Stimulated activated CD8-positive, alpha-beta memory T cell treated with anti-CD3 and anti-CD28 coated beads, Interleukin-12 subunit alpha, Interleukin-12 subunit beta, amount 100 ng/mL, for 24 hours (primary cell): Measurements from ENCODE around the gene C17orf75.
A peak's percentile ranks its signal among the peaks of the same experiment; 100 is the strongest.
"Not testable (repeated sequence)": the region's sequence is repeated elsewhere in the genome, so short reads cannot be mapped to it uniquely, and the experiment has no call there.

Source experiments
- DNase-seq: peaks from one replicate; pipeline ENCODE4 v3.0.0-alpha.2; 2020; ENCODE audit errors: extremely low read depth

C17orf75 gene

DNA sequence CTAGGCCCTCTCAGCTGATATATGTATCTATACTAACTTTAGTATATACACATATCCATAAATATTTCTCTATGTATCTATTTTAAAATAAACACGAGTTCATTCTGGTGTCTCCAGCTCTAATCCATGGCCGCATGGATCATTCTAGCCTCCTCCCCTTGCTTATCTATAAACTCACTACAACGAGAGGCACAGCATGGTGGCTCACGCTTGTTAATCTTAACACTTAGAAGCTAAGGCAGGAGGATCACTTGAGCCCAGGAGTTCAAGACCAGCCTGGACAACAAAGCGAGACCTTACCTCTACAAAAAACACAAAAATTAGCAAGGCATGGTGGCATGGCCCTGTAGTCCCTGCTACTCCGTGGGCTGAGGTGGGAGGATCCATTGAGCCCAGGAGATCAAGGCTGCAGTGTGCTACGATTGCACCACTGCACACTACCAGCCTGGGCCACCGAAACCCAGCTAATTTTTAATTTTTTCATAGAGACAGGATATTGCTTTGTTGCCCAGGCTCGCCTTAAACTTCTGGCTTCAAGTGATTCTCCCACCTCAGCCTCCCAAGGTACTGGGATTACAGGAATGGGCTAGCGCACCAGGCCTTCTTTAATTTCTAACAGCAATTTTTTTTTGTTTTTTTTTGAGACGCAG is 4.1 kb upstream of the C17orf75 start:
- DNase-seq = no peak

DNA sequence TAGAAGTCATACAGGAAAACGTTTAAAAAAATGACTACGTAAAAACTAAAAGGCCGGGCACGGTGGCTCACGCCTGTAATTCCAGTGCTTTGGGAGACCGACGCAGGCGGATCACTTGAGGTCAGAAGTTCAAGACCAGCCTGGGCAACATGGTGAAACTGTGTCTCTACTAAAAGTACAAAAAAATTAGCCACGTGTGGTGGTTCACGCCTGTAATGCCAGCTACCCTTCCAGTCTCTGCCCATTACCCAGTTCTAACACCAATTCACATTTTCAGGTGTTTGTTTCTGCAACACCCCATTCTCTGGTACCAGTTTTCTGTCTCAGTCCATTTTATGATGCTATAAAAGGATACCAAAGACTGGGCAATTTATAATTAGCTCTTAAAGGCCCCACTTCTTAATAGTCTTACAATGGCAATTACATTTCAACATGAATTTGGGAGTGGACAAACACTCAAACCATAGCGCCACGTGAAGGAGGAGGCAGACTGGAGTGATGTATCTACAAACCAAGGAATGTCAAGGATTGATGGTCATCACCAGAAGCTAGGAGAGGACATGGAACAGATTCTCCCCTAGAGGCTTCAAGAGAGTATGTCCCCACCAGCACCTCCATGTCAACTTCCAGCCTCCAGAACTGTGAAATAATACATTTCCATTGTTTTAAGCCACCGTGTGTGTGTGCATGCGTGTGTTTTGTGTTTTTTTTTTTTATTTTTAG is 791 bp upstream of the C17orf75 start:
- DNase-seq = no peak

DNA sequence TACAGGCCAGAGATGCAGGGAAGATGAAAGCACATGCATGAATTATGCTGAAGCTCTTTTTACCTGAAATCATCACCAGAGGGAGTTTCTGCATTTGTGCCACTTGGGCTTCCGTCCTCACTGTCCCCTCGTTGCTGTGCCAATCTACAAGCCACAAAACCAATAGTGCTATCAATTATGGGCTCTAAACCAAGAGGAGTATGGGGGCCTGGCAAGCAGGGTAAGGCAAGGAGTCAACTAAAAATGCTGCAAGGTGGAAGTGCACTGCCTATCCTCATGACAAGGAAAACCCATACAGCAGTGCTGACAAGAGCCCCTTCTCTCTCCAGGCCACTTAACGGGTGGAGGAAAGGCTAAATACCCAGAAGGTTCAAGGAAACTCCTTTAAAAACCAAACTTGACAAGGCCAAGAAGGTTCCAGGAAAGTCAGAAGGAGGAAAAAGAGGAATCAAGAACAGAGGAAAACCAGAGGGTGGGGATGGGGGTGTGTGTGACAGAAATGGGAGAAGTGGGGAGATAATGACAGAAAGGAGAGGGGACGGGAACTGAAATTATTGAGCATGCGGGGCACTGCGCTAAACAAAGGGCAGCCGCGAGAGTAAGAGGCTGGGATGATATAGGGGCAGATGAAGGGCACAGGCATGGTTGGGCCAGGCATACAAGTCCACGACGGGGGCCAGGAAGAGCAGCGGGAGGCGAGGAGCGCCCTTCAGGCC is 674 bp downstream of the C17orf75 start:
- no peak for DNase-seq

DNA sequence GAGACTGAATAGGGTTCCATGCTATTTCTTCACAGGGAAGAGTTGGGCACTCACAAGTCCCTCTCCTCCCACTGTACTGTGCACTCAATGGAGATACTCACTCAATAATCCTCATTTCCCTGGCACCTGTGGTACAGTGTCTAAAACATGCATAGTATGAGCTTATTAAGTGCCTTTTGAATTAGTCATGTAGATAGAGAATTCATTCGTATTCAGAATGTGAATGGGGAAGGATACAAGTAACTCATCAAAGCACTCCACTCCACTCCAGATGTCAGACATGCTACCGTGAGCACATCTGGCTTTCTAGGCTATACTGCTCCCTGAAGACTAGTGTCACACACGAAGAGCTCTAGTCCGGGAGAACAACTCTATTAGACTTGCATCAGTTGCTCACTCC is 6.3 kb downstream of the C17orf75 start:
- no peak for DNase-seq

DNA sequence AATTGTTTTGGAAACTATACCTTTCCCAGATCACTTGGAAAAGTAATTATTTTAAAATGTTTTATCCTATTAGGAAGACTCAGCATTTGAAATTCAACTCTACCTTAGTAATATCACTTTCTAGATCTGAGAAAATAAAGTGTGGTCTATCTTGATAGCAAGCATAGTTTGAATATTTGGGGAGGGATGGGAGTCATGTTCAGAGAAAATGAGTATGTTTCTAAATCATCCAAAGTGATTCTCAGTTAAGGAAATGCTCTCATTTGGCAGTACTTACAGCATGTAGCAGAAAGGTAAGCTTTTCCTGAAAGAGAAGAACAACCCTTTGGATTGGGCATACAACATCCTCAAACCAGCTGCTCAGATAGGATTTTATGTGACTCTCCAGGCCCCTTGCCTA is 6.9 kb downstream of the C17orf75 start:
- no peak for DNase-seq

DNA sequence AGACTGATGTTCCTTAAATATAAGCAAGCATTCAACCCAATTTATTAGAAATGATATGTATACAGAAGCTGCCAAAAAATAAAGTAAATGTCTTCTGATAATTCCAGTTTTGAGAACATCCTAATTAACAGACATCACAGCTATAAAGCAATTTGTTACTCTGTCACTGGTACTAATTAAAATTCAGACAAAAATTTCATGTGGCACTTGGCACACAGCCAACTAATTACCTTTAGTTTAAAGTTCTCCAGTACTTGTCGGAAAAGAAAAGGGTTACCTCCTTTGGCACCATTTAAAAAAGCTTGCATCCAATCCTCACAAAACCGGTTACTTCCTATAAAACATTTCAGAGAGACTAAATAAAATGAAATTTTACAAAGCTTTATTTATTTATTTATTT is 8.8 kb downstream of the C17orf75 start:
- DNase-seq = no peak

DNA sequence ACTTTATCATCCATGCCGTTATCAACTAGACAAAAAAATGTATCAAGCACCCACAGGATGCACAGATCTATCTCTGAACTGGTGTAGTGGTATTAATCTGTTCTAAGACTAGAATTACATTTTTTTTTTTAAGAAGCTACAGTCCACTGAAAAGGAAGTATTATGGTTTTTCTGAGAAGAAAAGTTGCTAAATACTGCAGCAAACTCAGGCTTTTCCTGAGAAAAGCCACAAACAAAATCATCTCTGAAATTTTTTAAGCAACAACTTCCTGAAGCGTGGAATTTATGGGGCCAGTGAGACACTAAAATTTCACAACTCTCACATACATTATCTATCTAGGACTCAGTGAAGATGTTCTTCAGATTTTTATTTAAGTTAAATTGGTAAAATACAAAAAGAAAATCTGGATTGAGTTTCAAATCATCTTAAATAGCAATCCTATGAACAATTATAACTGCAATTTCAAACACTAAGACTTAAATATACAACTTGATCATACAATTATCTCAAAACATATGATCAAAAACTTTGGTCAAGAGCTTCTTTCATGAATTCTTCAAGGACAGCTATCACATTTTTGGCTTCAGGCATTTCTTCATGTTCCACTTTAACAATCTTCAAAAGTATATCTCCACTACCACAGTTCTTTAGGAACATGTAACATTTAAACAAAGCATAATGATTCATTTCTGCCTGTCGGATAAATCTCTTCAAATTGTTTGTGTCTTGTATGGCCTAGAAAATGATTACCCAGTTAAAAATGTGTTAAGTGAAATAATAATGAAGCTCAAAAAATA is 10.5 kb downstream of the C17orf75 start:
- no peak for DNase-seq

DNA sequence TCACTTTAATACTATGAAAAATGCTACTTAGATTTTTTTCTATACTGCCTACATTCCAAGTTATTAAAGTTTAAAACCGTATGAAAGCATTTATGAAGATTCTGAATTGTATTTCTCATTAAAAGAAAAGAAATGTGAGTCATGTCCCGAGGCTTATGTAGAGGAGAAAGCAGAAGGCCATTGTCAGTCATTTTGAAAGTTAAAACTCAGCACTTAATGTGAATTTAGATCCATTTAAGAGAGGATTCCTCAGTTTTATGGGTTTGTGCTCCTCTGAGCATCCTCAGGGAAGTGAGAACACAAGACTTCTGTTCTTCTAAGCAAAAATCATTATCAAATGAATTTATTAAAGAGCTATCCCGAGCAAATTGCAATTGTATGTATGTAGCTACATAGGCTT is 11.8 kb downstream of the C17orf75 start:
- no peak for DNase-seq

DNA sequence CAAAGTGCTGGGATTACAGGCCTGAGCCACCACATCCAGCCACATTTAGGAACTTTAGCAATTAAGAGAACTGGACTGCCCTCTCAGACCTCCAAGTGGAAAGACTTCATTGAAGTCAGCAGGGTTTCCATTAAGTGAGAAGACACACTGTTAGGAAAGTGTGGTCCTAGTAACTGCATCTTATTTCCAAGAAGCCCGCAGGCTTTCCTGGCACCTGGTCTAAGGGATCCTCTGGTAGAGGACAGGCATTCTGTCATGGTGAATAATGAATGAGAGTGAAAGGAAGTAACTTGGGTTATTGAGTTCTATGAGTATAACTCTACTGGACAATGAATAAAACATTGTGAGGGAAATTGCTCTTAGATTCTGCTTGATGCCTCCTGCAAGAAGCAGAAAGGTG is 14.1 kb downstream of the C17orf75 start:
- no peak for DNase-seq

DNA sequence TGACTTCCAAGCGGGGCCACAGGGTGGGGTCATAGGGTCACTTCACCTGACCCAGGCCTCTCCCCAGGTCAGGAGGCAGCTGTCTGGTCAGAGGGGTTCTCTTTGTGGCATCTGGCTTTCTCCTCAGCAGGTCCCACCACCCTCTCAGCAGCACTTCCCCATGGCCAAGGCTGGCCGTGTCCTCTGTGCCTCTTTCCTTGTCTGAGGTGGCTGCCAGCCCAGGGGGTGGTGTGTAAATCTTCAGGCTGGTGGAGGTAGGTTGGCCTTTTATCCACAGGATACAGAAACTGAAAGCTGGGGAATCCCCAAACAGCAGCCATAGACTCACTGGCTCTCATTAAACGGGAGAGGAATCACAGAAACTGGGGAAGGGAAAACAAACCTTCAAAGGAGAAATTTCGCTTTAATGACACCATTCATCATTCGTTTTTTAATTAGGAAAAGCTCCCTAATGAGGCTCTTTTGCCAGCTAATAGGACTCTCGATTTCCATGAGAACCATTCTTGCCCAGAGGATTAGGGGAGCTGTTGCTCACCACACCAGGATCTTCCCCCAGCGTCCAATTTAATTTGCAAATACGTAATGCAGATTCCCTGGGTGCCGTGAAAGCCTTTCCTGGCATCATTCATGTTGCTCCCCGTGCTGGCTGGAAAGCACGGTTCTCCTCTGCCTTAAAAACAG is 18.0 kb downstream of the C17orf75 start:
- no peak for DNase-seq

DNA sequence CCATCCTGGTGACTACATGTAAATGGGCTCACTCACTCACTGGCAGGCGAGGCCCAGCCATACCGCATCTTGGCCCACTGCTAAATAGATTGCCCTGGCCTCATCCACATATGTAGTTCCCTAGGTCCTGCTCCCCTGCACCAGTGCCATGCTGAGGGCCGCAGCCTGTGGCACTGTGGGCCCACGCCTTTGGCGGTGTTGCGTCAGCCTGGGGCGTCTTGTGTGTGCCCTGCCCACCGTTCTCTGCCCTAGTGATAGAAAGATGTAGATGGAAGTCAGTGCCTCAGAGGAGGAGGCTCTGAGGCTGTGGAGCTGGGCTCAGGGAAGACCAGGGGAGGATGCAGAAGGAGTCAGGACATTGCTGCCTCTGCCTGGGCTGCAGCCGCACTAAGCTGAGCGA is 18.9 kb downstream of the C17orf75 start:
- no peak for DNase-seq

DNA sequence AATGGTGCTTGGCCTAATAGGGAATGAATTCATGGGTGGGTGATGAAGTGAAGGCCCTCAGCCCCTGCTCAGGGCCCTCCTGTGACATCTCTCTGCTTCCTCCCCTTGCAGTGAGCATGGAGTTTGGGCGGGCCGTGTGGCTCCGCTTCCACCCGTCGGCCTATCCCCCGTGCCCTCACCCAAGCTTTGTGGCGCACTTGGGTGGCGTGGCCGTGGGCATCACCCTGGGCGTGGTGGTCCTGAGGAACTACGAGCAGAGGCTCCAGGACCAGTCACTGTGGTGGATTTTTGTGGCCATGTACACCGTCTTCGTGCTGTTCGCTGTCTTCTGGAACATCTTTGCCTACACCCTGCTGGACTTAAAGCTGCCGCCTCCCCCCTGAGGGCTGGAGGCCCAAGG is 21.1 kb downstream of the C17orf75 start:
- no peak for DNase-seq

DNA sequence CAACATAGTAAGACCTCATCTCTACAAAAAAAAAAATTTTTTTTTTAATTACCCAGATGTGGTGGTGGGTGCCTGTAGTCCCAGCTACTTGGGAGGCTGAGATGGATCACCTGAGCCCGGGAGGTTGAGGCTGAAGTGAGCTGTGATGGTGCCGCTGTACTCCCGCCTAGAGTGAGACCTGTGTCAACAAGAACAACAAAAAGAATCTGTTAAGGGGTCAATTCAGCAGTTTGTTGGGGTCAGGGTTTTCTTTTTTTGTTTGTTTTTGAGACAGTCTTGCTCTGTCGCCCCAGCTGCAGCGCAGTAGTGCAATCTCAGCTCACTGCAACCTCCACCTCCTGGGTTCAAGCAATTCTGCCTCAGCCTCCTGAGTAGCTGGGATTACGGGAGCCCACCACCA is 21.9 kb downstream of the C17orf75 start:
- DNase-seq = not testable (repeated sequence)

DNA sequence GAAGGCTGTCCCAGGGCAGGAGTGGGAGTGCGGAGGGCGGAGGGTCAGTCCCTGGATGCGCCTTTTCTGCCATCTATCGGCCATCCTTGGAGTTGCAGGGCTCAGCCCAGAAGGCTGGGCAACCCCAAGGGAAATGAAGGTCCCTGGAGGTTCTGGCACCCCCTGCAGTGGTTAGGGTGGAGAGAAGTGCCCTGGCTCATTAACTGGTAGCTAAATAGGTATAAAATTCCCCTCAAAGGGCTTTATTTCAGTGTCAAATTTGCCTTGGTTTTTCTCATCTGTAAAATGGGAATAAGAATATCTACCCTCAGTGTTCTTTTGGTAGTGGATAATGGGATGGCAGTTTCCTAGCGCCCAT is 22.4 kb downstream of the C17orf75 start:
- peak; percentile 36 for DNase-seq

DNA sequence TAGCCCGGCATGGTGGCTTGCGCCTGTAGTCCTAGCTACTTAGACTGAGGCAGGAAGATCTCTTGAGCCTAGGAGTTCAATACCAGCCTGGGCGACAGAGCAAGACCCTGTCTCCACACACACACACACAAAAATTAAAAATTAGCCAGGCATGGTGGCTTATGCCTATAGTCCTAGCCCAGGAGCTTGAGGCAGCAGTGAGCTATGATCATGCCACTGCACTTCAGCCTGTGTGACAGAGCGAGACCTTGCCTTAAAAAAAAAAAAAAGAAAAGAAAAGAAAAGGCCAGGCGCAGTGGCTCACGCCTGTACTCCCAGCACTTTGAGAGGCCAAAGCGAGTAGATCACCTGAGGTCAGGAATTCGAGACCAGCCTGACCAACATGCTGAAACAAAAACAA is 23.9 kb downstream of the C17orf75 start:
- DNase-seq = no peak

DNA sequence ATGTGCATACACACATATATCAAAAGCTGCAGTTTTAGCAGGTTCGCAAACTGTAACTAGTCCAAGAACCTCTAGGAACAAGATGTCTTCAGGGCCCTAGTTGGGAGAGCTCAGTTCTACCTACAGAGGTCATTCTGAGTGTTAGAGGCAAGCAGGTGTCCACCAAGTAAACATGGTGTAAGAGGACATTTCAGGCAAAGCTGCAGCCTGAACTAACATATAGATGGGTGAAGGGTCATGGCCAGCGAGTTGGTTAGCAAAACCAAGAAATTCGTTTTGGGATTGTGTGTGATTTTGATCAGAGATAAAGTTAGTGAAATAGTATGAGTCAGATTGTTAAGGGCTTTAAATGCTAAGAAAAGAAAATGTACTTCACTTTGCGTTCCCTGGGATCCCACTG is 24.6 kb downstream of the C17orf75 start:
- no peak for DNase-seq

DNA sequence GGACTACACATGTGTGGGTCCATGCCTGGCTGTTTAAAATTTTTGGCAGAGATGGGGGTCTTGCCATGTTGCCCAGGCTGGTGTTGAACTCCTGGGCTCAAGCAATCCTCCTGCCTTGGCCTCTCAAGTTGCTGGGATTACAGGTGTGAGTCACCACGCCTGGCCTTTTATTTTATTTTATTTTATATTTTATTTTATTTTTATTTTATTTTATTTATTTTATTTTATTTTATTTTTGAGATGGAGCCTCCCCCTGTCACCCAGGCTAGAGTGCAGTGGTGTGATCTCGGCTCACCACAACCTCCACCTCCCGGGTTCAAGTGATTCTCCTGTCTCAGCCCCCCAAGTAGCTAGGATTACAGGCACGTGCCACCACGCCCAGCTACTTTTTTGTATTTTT is 25.3 kb downstream of the C17orf75 start:
- not testable (repeated sequence) for DNase-seq

DNA sequence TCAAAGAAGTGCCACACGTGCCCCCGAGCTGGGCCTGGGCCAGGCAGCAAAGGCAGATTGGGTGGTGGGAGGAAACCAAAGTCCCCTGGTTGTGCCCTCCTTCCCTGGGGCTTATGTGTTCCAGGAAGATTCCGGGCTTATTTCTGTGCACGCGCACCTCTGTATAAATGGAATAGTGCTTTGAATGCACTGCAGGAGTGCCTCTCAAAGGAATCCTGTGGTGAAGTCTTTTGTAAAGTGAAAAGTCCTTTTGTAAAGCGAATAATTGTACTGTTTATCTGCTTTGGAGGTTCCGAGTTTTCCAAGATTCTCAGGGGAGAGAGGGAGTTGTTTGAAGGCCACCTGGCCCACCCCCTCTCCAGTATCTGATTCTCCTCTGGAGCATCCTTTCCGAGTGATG is 26.8 kb downstream of the C17orf75 start:
- DNase-seq = no peak

DNA sequence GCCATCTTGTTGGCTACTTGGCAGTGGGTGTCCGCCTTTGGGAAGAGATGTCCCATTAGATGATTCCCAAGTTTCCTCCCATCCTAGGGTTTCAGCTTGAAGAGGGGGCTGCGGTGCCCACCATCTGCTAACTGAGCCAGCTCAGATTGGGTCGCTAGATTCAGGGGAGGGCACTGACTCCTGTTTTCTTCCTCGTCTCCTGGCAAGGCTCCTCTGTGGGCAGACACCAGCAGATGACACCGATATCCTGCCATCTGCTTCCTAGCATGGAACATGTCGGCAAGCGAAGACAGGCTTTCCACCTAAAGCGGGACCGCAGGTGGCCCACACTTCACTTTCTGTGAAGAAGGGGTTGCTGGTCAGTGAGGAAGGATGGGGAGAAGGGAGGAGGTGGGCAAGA is 27.3 kb downstream of the C17orf75 start:
- DNase-seq = no peak

DNA sequence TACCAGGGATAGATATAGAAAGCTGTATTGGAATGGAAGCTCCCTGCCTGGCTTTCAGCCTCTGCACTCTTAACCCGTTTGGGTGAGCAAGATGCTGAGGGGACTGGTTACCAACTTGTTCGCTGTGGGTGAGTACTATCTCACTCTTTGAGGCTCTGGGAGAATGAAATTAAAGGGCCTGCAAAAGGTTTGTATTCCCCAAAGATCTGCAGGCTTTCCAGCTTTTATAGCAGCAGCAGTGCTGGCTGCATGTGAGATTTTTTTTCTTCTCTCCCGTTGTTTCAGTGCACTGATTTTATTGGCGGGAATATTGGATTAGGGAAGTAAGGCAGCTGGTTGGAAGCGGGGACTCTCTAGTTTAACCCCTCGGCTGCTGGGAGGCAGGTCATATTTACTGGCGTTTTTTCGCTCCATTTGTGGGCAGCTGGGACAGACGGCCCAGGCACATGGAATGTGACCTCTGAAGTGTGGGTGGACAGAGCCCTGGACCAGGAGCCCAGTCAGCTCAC is 30.9 kb downstream of the C17orf75 start:
- DNase-seq = no peak

DNA sequence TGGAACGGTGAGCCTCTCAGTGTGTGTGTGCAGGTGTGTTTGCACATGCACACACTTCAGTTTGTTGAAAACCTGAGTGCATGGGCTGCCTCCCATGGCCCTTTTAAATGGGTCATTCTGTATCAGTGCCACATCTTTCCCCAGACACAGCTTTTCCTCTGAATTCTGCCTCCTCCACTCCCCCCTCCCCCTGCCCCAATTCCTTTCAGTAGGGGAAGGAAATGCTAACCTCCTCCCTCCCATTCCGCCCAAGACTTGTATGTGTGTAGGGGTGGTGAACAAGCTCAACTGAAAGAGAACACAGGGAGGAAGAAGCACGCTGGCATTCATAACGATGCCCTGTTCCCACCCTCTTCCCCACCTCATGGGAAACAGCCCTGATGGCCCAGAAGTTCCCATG is 34.3 kb downstream of the C17orf75 start:
- DNase-seq = no peak

DNA sequence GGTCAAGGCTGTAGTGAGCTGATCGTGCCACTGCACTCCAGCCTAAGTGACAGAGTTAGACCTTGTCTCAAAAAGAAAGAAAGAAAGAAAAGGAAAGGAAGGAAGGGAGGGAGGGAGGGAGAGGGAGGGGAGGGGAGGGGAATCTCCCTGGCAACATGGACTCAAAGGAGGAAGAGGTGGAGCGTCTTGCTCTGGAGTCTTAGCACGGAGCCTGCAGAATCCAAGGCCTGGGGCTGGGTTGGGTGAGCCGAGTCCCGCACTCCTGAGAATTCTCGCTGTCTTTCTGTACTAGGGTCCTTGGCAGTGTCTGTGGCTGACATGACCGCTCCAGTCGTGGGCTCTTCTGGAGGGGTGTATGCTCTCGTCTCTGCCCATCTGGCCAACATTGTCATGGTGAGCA is 36.9 kb downstream of the C17orf75 start:
- no peak for DNase-seq
